Left lung (tissue), 10 donors: ENCODE data around the gene GOLGA6L10. TPM values are rescaled to one million over a fixed set of nuclear protein-coding genes. Genes with fewer than 3 reads are reported as not detected.

Experiments used
- ATAC-seq: fragments of 200-7000 bp; cut with Tn5 transposase; one replicate; pipeline ENCODE4 v1.9.1; 2020; ENCODE audit warnings: moderate library complexity
- DNase-seq, 4 donors: peaks; one replicate each; pipeline ENCODE4 v3.0.0-alpha.2; 2013 to 2020
- H3K27ac ChIP-seq, 2 donors: fragments of 200-600 bp; sonication (generic) in 1 of 2; one replicate each; pipeline versions ENCODE4 v1.5.0 to v1.8.0; 2020 to 2021
- H3K27me3 ChIP-seq, 2 donors: fragments of 200-600 bp; sonication (generic) in 1 of 2; one replicate each; pipeline versions ENCODE4 v1.5.0 to v1.8.0; 2020 to 2021
- H3K36me3 ChIP-seq, 2 donors: fragments of 200-600 bp; sonication (generic) in 1 of 2; one replicate each; pipeline versions ENCODE4 v1.5.0 to v1.8.0; 2020 to 2021
- H3K4me1 ChIP-seq, 2 donors: fragments of 200-600 bp; one replicate each; pipeline ENCODE4 v1.8.0; 2021
- H3K4me3 ChIP-seq, 2 donors: fragments of 200-600 bp; sonication (generic) in 1 of 2; one replicate each; pipeline versions ENCODE4 v1.5.0 to v1.8.0; 2020 to 2021; ENCODE audit warnings: mild to moderate bottlenecking in 1 of 2
- H3K9me3 ChIP-seq, 2 donors: fragments of 200-600 bp; sonication (generic) in 1 of 2; one replicate each; pipeline versions ENCODE4 v1.5.0 to v1.8.0; 2020 to 2021
- intact Hi-C, 2 donors: fragments of 100-400 bp; cut with DNase I; formaldehyde crosslinking; loops; one replicate each; pipeline versions ENCODE4 v1.11.2 to v1.14.2; 2022
- polyA plus RNA-seq, 6 donors: library from polyadenylated mRNA; unstranded; fragments of 120-200 nt; gene quantifications; one replicate each; pipeline ENCODE4 v1.2.1, GENCODE V29; 2013; ENCODE audit not compliant: insufficient read length in 6 of 6
- total RNA-seq, 2 donors: library from RNA; stranded (reverse); fragmentation: NEBNext Ultra II Directional; extraction: Animal tissue kit (Norgen Biotek cat#: 25700); gene quantifications; one replicate each; pipeline ENCODE4 v1.2.1, GENCODE V29; 2021
- TF ChIP-seq, protein P1 (sequence below), 2 donors: fragments of 200-600 bp; sonication (generic) in 1 of 2; IDR thresholded peaks; one replicate each; pipeline versions ENCODE4 v1.5.0 to v1.8.0; 2021; ENCODE audit warnings: antibody characterized with exemption in 2 of 2
- donor health status: DM: no; HTN: yes; CAD: no.
- donor health status: DM: no; HTN: no; CAD: no.

Gene GOLGA6L10
- total and polyA plus RNA-seq, 8 donors: 1.5 to 13.6 (median 6.2) TPM

DNA sequence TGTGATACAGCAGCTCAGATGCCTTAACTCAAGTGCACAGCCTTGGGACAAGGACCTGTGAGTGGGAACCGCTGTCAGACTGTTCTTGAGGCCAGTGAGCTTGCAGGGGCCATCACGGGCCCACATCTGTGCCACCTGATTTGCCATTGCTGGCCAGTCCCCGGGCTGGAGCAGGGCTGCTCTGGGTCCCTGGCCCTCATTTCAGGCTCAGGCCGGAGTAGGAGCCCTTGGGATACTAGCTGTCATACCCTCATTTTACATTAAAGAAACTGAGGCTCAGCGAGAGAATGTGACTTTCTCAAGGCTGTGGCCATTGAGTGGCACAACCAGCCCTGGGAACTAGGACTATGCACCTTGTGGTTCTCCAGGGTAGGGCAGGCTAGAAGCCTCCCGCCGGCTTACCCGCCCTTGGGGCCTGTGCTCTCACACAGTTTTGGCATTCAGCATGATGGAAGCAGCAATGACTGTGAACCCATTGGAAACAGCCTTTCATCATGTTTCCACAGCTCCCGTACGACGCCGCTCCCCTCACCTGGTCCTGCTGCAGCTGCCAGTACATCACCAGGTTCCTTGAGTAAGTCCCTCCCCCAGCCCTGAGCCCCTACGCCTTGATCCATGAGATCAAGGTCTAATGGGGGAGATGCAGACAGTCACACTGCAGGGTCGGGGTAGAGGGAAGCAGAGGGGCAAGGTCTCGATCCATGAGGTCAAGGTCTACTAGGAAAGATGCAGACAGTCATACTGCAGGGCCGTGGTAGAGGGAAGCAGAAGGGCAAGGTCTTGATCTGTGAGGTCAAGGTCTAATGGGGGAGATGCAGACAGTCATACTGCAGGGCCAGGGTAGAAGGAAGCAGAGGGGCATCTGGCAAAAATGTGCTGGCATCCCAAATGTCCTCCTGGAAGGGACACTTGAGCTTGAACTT lies 42.2 kb downstream of the GOLGA6L10 start:
- DNase-seq (no peak), ATAC-seq (no peak)
- Histone ChIP-seq H3K27ac (no peak overlapping the region), H3K4me3 (no peak overlapping the region), H3K27me3 (no peaks in the 10 kb centered on the region), H3K4me1 (no peaks in the 10 kb centered on the region), H3K9me3 (no peaks in the 10 kb centered on the region), H3K36me3 (no peaks in the 10 kb centered on the region)
- TF ChIP-seq, protein P1, sequence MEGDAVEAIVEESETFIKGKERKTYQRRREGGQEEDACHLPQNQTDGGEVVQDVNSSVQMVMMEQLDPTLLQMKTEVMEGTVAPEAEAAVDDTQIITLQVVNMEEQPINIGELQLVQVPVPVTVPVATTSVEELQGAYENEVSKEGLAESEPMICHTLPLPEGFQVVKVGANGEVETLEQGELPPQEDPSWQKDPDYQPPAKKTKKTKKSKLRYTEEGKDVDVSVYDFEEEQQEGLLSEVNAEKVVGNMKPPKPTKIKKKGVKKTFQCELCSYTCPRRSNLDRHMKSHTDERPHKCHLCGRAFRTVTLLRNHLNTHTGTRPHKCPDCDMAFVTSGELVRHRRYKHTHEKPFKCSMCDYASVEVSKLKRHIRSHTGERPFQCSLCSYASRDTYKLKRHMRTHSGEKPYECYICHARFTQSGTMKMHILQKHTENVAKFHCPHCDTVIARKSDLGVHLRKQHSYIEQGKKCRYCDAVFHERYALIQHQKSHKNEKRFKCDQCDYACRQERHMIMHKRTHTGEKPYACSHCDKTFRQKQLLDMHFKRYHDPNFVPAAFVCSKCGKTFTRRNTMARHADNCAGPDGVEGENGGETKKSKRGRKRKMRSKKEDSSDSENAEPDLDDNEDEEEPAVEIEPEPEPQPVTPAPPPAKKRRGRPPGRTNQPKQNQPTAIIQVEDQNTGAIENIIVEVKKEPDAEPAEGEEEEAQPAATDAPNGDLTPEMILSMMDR (IDR thresholded peaks at IDR 0.05): no peak
- intact Hi-C loops: no loop called here

DNA sequence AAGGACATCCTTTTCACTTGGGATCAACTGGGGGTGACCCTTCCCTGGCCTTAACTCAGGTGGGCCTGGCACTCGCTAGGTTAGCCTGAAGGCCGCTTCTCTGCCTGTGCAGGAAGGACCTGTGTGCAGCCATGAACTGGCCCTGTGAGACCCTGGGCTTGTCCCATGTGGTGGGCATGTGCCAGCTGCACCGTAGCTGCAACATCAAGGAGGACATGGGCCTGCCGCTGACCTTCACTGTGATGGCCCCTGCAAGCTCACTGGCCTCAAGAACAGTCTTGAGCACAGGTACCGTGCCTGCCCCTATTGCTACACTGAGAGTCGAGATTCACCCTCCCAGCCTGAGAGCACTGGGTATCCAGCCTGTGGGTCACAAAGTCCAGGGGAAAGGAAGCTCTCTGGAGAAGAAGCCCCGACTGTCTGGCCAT lies 43.6 kb downstream of the GOLGA6L10 start:
- H3K4me1 ChIP-seq: no peaks in the 10 kb centered on the region
- TF ChIP-seq, protein P1 (IDR thresholded peaks at IDR 0.05): no peak
- H3K27me3 ChIP-seq: no peaks in the 10 kb centered on the region
- no peak overlapping the region for H3K27ac ChIP-seq
- no peaks in the 10 kb centered on the region for H3K9me3 ChIP-seq
- no peaks in the 10 kb centered on the region for H3K36me3 ChIP-seq
- H3K4me3 ChIP-seq: no peak overlapping the region
- DNase-seq (peak in 1 of 4 donors; percentile 55), ATAC-seq (no peak)
- intact Hi-C loops: no loop called here

DNA sequence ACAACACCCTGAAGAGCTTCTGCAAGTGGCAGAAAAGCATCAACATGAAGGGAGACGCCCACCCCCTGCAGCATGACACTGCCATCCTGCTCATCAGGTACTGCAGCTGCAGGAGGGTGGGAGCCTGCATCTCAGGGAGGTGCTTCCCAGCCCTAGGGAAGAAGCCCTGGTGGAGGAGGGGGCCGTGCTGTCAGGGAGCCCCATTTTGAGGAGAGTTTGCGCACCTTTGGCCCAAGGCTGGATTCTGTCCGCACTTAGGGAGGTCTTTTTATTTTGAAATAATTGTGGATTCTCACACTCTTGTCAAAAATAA lies 44.5 kb downstream of the GOLGA6L10 start:
- H3K36me3 ChIP-seq: no peaks in the 10 kb centered on the region

DNA sequence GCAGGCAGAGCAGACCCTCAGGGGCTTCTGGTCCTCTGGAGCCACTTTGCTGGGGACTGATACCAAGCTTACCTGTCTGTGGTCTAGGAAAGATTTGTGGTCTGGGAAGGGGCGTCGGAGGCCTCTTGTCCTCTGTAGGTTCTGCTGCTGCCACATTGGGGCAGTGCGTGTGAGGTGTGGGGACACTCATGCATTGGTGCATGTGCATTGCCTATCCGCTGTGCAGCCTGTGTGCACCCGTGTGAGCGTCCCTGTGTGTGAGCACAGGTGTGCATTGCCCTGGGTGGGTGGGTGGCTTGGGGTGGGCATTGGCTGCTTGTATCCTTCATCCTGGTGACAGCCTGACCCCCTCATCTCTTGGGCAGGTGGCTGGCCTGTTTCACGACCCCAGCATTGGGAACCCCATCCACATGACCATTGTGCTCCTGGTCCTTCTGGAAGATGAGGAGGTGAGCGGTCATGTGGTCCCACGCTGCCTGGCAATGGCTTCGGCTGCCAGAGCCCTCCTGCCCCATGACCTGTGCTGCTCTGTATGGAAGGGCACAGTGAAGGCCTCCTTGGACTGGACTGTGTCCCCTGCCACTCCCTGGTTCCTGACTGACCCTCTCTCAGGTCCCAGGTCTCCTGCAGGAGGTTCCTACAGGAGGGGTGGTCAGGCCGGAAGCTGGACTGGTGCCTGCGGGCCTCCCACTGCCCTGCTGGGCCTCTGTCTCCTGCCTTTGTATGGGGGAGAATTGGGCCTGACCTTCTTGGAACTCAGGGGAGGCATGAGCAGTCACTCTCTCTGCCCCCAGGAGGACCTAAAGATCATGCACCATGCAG lies 45.1 kb downstream of the GOLGA6L10 start:
- Histone ChIP-seq H3K27me3 (no peaks in the 10 kb centered on the region), H3K27ac (no peak overlapping the region), H3K36me3 (no peaks in the 10 kb centered on the region), H3K4me3 (no peak overlapping the region), H3K4me1 (no peaks in the 10 kb centered on the region), H3K9me3 (no peaks in the 10 kb centered on the region)
- TF ChIP-seq, protein P1 (IDR thresholded peaks at IDR 0.05): no peak
- no peak for DNase-seq
- intact Hi-C loops: no loop called here
- ATAC-seq: no peak

More for the DNA sequence above, 44.5 kb downstream of the GOLGA6L10 start:
- TF ChIP-seq, protein P1 (IDR thresholded peaks at IDR 0.05): no peak
- no peaks in the 10 kb centered on the region for H3K27me3 ChIP-seq
- DNase-seq (no peak), ATAC-seq (no peak)
- intact Hi-C loops: no loop called here
- no peaks in the 10 kb centered on the region for H3K4me1 ChIP-seq
- H3K4me3 ChIP-seq: no peak overlapping the region
- no peaks in the 10 kb centered on the region for H3K9me3 ChIP-seq
- H3K27ac ChIP-seq: no peak overlapping the region
